Spleen (tissue), 11 donors: ENCODE data around the gene TSC1. TPM values are rescaled to one million over a fixed set of nuclear protein-coding genes. Genes with fewer than 3 reads are reported as not detected.

Source experiments
- DNase-seq: peaks from one replicate; pipeline ENCODE4 v3.0.0-alpha.2; 2020
- H3K27ac ChIP-seq, 8 donors: fragments of 200-600 bp; sonication (generic) in 7 of 8; 1 replicate in 4 of 8; 2 replicates in 4 of 8; pipeline versions ENCODE4 v1.5.0 to v1.8.0; 2016 to 2021; ENCODE audit warnings: inconsistent platforms in 4 of 8, mild to moderate bottlenecking in 4 of 8, moderate library complexity in 1 of 8
- H3K27me3 ChIP-seq, 7 donors: fragments of 200-600 bp; sonication (generic) in 6 of 7; replicated peaks in 1 of 7; 1 replicate in 4 of 7; 2 replicates in 3 of 7; pipeline versions ENCODE4 v1.5.0 to v1.8.0; 2016 to 2021; ENCODE audit warnings: inconsistent platforms in 3 of 7, mild to moderate bottlenecking in 1 of 7
- H3K36me3 ChIP-seq, 6 donors: fragments of 200-600 bp; sonication (generic) in 5 of 6; 1 replicate in 4 of 6; 2 replicates in 2 of 6; pipeline versions ENCODE4 v1.5.0 to v1.8.0; 2016 to 2021; ENCODE audit warnings: inconsistent platforms in 2 of 6
- H3K4me1 ChIP-seq, 6 donors: fragments of 200-600 bp; sonication (generic) in 5 of 6; 1 replicate in 3 of 6; 2 replicates in 3 of 6; pipeline versions ENCODE4 v1.5.0 to v1.8.0; 2016 to 2021; ENCODE audit warnings: inconsistent platforms in 3 of 6
- H3K4me3 ChIP-seq, 8 donors: fragments of 200-600 bp; sonication (generic) in 7 of 8; 1 replicate in 4 of 8; 2 replicates in 4 of 8; pipeline versions ENCODE4 v1.5.0 to v1.8.0; 2016 to 2021; ENCODE audit warnings: inconsistent platforms in 4 of 8, mild to moderate bottlenecking in 4 of 8, moderate library complexity in 2 of 8
- H3K9me3 ChIP-seq, 8 donors: fragments of 200-600 bp; sonication (generic) in 7 of 8; 1 replicate in 4 of 8; 2 replicates in 4 of 8; pipeline versions ENCODE4 v1.5.0 to v1.8.0; 2016 to 2021; ENCODE audit warnings: inconsistent platforms in 4 of 8
- CTCF ChIP-seq, 11 experiments: fragments of 200-600 bp in 7 of 11; fragments of 450-650 bp in 4 of 11; sonication (generic) in 4 of 11; IDR thresholded peaks in 8 of 11; conservative IDR thresholded peaks in 3 of 11; 1 replicate in 7 of 11; 2 replicates in 4 of 11; pipeline versions ENCODE4 v1.4.0 to v1.8.0; 2016 to 2021; ENCODE audit warnings: antibody characterized with exemption in 11 of 11, inconsistent platforms in 4 of 11, mild to moderate bottlenecking in 1 of 11
- POLR2A ChIP-seq, 3 donors: fragments of 450-650 bp; IDR thresholded peaks; one replicate each; pipeline ENCODE4 v1.5.1; 2017; ENCODE audit warnings: antibody characterized with exemption in 3 of 3, mild to moderate bottlenecking in 1 of 3
- POLR2AphosphoS5 ChIP-seq, 3 donors: sonication (generic); formaldehyde crosslinking; IDR thresholded peaks; one replicate each; pipeline ENCODE4 v1.5.1; 2017; ENCODE audit warnings: antibody characterized with exemption in 3 of 3
- WGBS, 5 donors: extraction: QIAGEN DNeasy Blood & Tissue Kit in 3 of 5; methylation state at CpG; one replicate each; pipeline versions ENCODE4 v1.1.5 to v1.1.7; 2013 to 2018; 5-methylcytosine and 5-hydroxymethylcytosine counted together
- intact Hi-C: fragments of 100-400 bp; cut with DNase I; formaldehyde crosslinking; loops from one replicate; pipeline ENCODE4 v1.15.0; 2023; ENCODE audit warnings: low total_unique reads
- polyA plus RNA-seq, 3 donors: library from polyadenylated mRNA; stranded (reverse); fragments of 200-250 nt; gene quantifications; one replicate each; pipeline ENCODE4 v1.2.1, GENCODE V29; 2013
- total RNA-seq, 7 donors: library from RNA; depleted of rRNA in 3 of 7; stranded (reverse); fragments of >200 nt in 3 of 7; fragmentation: NEBNext Ultra II Directional in 4 of 7; extraction: Animal tissue kit (Norgen Biotek cat#: 25700) in 4 of 7; gene quantifications; one replicate each; pipeline versions ENCODE4 v1.1.0 to v1.2.1, GENCODE V29; 2016 to 2021
- donor health status: healthy with polysubstance abuse.
- donor health status: DM: no; HTN: no; CAD: no; lungs with moderate emphysema.
- donor health status: DM: no; HTN: no; CAD: no.
- donor health status: Bipolar disorder and iron deficiency.
- donor health status: healthy.
- donor health status: DM: no; HTN: no; CAD: no.
- donor health status: DM: yes; HTN: yes; CAD: no.

TSC1 gene
- total and polyA plus RNA-seq, 10 donors = 6.9 to 80.6 (median 51.6) TPM

GRCh38 chr9:132887181-132888120 lies 57.0 kb downstream of the TSC1 start:
- no peaks in the 10 kb centered on the region for H3K27me3 ChIP-seq
- H3K9me3 ChIP-seq = no peaks in the 10 kb centered on the region
- peak overlapping the region in 1 of 8 donors; percentile 63 for H3K27ac ChIP-seq
- peaks cover 0 to 38% (median 9%) of the 10 kb centered on the region in 6 donors for H3K4me1 ChIP-seq
- 84 to 90% (median 86%) methylated on average over 16 to 18 of the region's 18 CpGs for WGBS, 5 donors
- peaks cover 0 to 15% (median 2%) of the 10 kb centered on the region in 6 donors for H3K36me3 ChIP-seq
- intact Hi-C loops = no loop called here
- no peak overlapping the region for H3K4me3 ChIP-seq
- peak; percentile 71 for DNase-seq
- TF ChIP-seq CTCF (IDR thresholded peaks at IDR 0.05 in 8 of 11, conservative IDR thresholded peaks at IDR 0.05 in 3 of 11) (no peak), POLR2AphosphoS5 (IDR thresholded peaks at IDR 0.05) (no peak), POLR2A (IDR thresholded peaks at IDR 0.05) (no peak)

- peaks cover 0 to 38% (median 9%) of the 10 kb centered on the region in 6 donors for H3K4me1 ChIP-seq
- DNase-seq = peak; percentile 43
Observed at GRCh38 chr9:132886334-132886725, 58.1 kb downstream of the TSC1 start.

GRCh38 chr9:132885720-132886333 lies 58.6 kb downstream of the TSC1 start:
- no peak for TF ChIP-seq POLR2A (IDR thresholded peaks at IDR 0.05)
- no peak for TF ChIP-seq POLR2AphosphoS5 (IDR thresholded peaks at IDR 0.05)
- TF ChIP-seq CTCF (IDR thresholded peaks at IDR 0.05 in 8 of 11, conservative IDR thresholded peaks at IDR 0.05 in 3 of 11) = no peak
- Histone ChIP-seq H3K4me3 (no peak overlapping the region), H3K27me3 (no peaks in the 10 kb centered on the region), H3K27ac (no peak overlapping the region), H3K9me3 (no peaks in the 10 kb centered on the region), H3K4me1 (peaks cover 0 to 38% (median 9%) of the 10 kb centered on the region in 6 donors), H3K36me3 (peaks cover 0 to 5% (median 0%) of the 10 kb centered on the region in 6 donors)
- 39 to 51% (median 41%) methylated on average over 9 of the region's 9 CpGs for WGBS, 5 donors
- intact Hi-C loops = no loop called here
- DNase-seq = peak; percentile 49

More at GRCh38 chr9:132886334-132886725, 58.1 kb downstream of the TSC1 start:
- Histone ChIP-seq H3K36me3 (peaks cover 0 to 5% (median 0%) of the 10 kb centered on the region in 6 donors), H3K9me3 (no peaks in the 10 kb centered on the region), H3K4me3 (no peak overlapping the region), H3K27me3 (no peaks in the 10 kb centered on the region), H3K27ac (no peak overlapping the region)
- 85 to 91% (median 90%) methylated on average over 6 of the region's 6 CpGs for WGBS, 5 donors
- intact Hi-C loops = no loop called here
- TF ChIP-seq CTCF (IDR thresholded peaks at IDR 0.05 in 8 of 11, conservative IDR thresholded peaks at IDR 0.05 in 3 of 11) (no peak), POLR2A (IDR thresholded peaks at IDR 0.05) (no peak)
